Measurements from ENCODE around the gene PCNX4.

GRCh38 chr14:60166142-60166541 is 74.4 kb downstream of the PCNX4 start:
- TF ChIP-seq CTCF (conservative IDR thresholded peaks at IDR 0.05) = no peak
- TF ChIP-seq EZH2 (IDR thresholded peaks at IDR 0.05; ENCODE audit: low read depth) = no peak

Data from PC-9 (cell line).